ENCODE measurements around the gene SEMA4G. TPM values are rescaled to one million over a fixed set of nuclear protein-coding genes. Genes with fewer than 3 reads are reported as not detected.
A peak's percentile ranks its signal among the peaks of the same experiment; 100 is the strongest.

Gene SEMA4G
- total RNA-seq, 6 donors from 2014 or later, result 5.4 to 20.4 (median 8.5) TPM

GRCh38 chr10:100934084-100934659, 35.1 kb upstream of the SEMA4G start:
- H3K27me3 ChIP-seq, result no peaks in the 10 kb centered on the region
- ATAC-seq (ENCODE audit: low FRiP score in 2 of 2), result no peak
- no peak overlapping the region for H3K4me3 ChIP-seq
- TF ChIP-seq EP300 (IDR thresholded peaks at IDR 0.05) (no peak), POLR2AphosphoS5 (IDR thresholded peaks at IDR 0.05) (no peak), POLR2A (IDR thresholded peaks at IDR 0.05) (no peak), CTCF (IDR thresholded peaks at IDR 0.05) (peak in 1 of 6 experiments; percentile 26)
- 95 to 98% methylated on average over 3 of the region's 3 CpGs for WGBS, 2 donors
- no peak overlapping the region for H3K27ac ChIP-seq
- H3K36me3 ChIP-seq, result peaks cover 37 to 100% (median 63%) of the 10 kb centered on the region in 4 donors
- no peak for DNase-seq
- no peaks in the 10 kb centered on the region for H3K9me3 ChIP-seq
- H3K4me1 ChIP-seq, result no peaks in the 10 kb centered on the region

- H3K27me3 ChIP-seq, result no peaks in the 10 kb centered on the region
- H3K4me1 ChIP-seq, result no peaks in the 10 kb centered on the region
- H3K9me3 ChIP-seq, result no peaks in the 10 kb centered on the region
- TF ChIP-seq CTCF (IDR thresholded peaks at IDR 0.05), result no peak
- H3K27ac ChIP-seq, result no peak overlapping the region
- H3K36me3 ChIP-seq, result peaks cover 16 to 100% (median 68%) of the 10 kb centered on the region in 4 donors
- no peak for DNase-seq
- ATAC-seq (ENCODE audit: low FRiP score in 2 of 2), result no peak
- no peak overlapping the region for H3K4me3 ChIP-seq
Observed at GRCh38 chr10:100939763-100940344, 29.4 kb upstream of the SEMA4G start.

- Histone ChIP-seq H3K27ac (no peak overlapping the region), H3K9me3 (no peaks in the 10 kb centered on the region), H3K27me3 (no peaks in the 10 kb centered on the region), H3K36me3 (peaks cover 19 to 100% (median 74%) of the 10 kb centered on the region in 4 donors), H3K4me1 (no peaks in the 10 kb centered on the region), H3K4me3 (no peak overlapping the region)
- ATAC-seq (ENCODE audit: low FRiP score in 2 of 2) (no peak), DNase-seq (no peak)
- 98 to 100% methylated on average over 3 of the region's 3 CpGs for WGBS, 2 donors
- TF ChIP-seq POLR2A (IDR thresholded peaks at IDR 0.05), result no peak
- no peak for TF ChIP-seq POLR2AphosphoS5 (IDR thresholded peaks at IDR 0.05)
- no peak for TF ChIP-seq EP300 (IDR thresholded peaks at IDR 0.05)
- TF ChIP-seq CTCF (IDR thresholded peaks at IDR 0.05), result no peak
Observed at GRCh38 chr10:100942229-100942628, 27.1 kb upstream of the SEMA4G start.

GRCh38 chr10:100943508-100943907, 25.8 kb upstream of the SEMA4G start:
- Histone ChIP-seq H3K36me3 (peaks cover 14 to 100% (median 73%) of the 10 kb centered on the region in 4 donors), H3K9me3 (no peaks in the 10 kb centered on the region), H3K4me1 (no peaks in the 10 kb centered on the region), H3K27ac (no peak overlapping the region), H3K27me3 (no peaks in the 10 kb centered on the region), H3K4me3 (no peak overlapping the region)
- DNase-seq (no peak), ATAC-seq (ENCODE audit: low FRiP score in 2 of 2) (no peak)
- TF ChIP-seq EP300 (IDR thresholded peaks at IDR 0.05) (no peak), POLR2AphosphoS5 (IDR thresholded peaks at IDR 0.05) (no peak), CTCF (IDR thresholded peaks at IDR 0.05) (no peak), POLR2A (IDR thresholded peaks at IDR 0.05) (no peak)

DNA sequence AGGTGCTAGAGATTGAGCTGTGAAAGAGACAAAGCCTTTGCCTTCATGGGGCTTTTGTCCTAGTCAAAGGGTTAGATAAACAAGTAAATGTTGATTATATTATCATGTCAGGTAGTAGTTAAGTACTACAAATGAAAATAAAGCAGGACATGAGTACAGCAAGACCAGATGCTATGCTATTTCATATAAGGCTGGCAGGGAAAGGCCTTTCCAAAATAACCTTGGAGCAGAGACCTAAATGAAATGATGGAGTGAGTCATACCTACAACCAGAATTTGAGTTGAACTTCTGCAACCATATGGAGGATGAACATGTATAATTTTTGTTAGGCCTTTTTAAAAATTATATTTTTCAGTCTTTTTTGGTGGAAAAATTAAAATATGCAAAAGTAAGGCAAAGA, 23.6 kb upstream of the SEMA4G start:
- H3K27ac ChIP-seq, result no peak overlapping the region
- H3K4me3 ChIP-seq, result no peak overlapping the region
- no peak for DNase-seq
- ATAC-seq (ENCODE audit: low FRiP score in 2 of 2), result no peak
- TF ChIP-seq CTCF (IDR thresholded peaks at IDR 0.05), result no peak
- no peak for TF ChIP-seq POLR2A (IDR thresholded peaks at IDR 0.05)
- TF ChIP-seq POLR2AphosphoS5 (IDR thresholded peaks at IDR 0.05), result no peak
- TF ChIP-seq EP300 (IDR thresholded peaks at IDR 0.05), result no peak
- H3K27me3 ChIP-seq, result no peaks in the 10 kb centered on the region
- H3K9me3 ChIP-seq, result no peaks in the 10 kb centered on the region
- H3K4me1 ChIP-seq, result no peaks in the 10 kb centered on the region
- H3K36me3 ChIP-seq, result peaks cover 26 to 100% (median 76%) of the 10 kb centered on the region in 4 donors
